Pulmonary artery endothelial cell (primary cell): ENCODE measurements around the gene MINPP1. TPM values are rescaled to one million over a fixed set of nuclear protein-coding genes. Genes with fewer than 3 reads are reported as not detected.

Source experiments
- total RNA-seq: library from RNA; depleted of rRNA; stranded (reverse); fragments of >200 nt; gene quantifications from 2 replicates; pipeline ENCODE4 v1.2.3, GENCODE V29; 2014

The MINPP1 gene
- total RNA-seq, 1 donor from 2014 or later: 26.3 TPM

Other genes starting within 250 kb of the MINPP1 start
- gene NUTM2D, start 147.1 kb upstream of the MINPP1 start, total RNA-seq: 0.60 and 1.3 TPM in 2 replicates
- gene PAPSS2, start 155.0 kb downstream of the MINPP1 start, total RNA-seq: 74.2 and 74.3 TPM in 2 replicates